HCT116 (cell line): Measurements from ENCODE around the gene GNMT. TPM values are rescaled to one million over a fixed set of nuclear protein-coding genes. Genes with fewer than 3 reads are reported as not detected.

ENCODE experiments used
- ATAC-seq: fragments of 200-7000 bp; cut with Tn5 transposase; 2 replicates; pipeline ENCODE4 v1.9.1; 2020; ENCODE audit warnings: mild to moderate bottlenecking, moderate library complexity
- BruUV-seq: library from RNA; stranded (reverse); fragments of 400-500 nt; replicated peaks from 2 replicates; lab custom pipeline; 2021; lab: Mats Ljungman, UMichigan
- CTCF ChIA-PET: fragments of 300-600 bp; sonication (Branson Sonifier 250); formaldehyde crosslinking; loops from one replicate; lab custom pipeline; 2021; ENCODE audit warnings: antibody characterized with exemption; lab: Charles Lee
- POLR2A ChIA-PET: fragments of 300-600, 350-600 bp; sonication (Branson Sonifier 250); formaldehyde crosslinking; loops from one replicate; lab custom pipeline; 2021; ENCODE audit warnings: antibody characterized with exemption; lab: Charles Lee
- RAD21 ChIA-PET, 2 experiments: fragments of 300-600 bp; sonication (Branson Sonifier 250); formaldehyde crosslinking; loops; one replicate each; lab custom pipeline; 2023; ENCODE audit warnings: low total read pairs in 2 of 2; ENCODE audit not compliant: uncharacterized antibody in 2 of 2, unreplicated experiment in 2 of 2, low non-redundant PET in 1 of 2; lab: Charles Lee
- DNase-seq: peaks from one replicate; pipeline ENCODE4 v3.0.0-alpha.2; 2010; ENCODE audit warnings: low read depth, low spot score
- H2AFZ ChIP-seq: fragments of 200-600 bp; shearing (Covaris generic), sonication (generic); 2 replicates; pipeline ENCODE4 v1.6.1; 2017; ENCODE audit warnings: low read depth, mixed run types, mixed read lengths, antibody characterized with exemption, low read length; ENCODE audit not compliant: poor library complexity, severe bottlenecking
- H3K27ac ChIP-seq: 2 replicates; pipeline ENCODE4 v1.5.1; 2012; ENCODE audit warnings: low read depth, low read length
- H3K27me3 ChIP-seq: fragments of 200-600 bp; sonication (generic); 2 replicates; pipeline ENCODE4 v1.6.1; 2016; ENCODE audit warnings: mixed run types, low read length, mixed read lengths; ENCODE audit not compliant: insufficient read depth
- H3K36me3 ChIP-seq, 2 experiments: fragments of 200-500 bp in 1 of 2; fragments of 200-600 bp in 1 of 2; sonication (Bioruptor generic) in 1 of 2; sonication (generic) in 1 of 2; 2 replicates each; pipeline versions ENCODE4 v1.5.1 to v1.6.1; 2014 to 2016; ENCODE audit warnings: low read length in 2 of 2, inconsistent platforms in 1 of 2, mixed read lengths in 1 of 2, mixed run types in 1 of 2; ENCODE audit not compliant: insufficient read depth in 2 of 2, control insufficient read depth in 1 of 2
- H3K4me1 ChIP-seq, 2 experiments: fragments of 200-600 bp in 1 of 2; sonication (generic) in 1 of 2; 2 replicates each; pipeline versions ENCODE4 v1.5.1 to v1.6.1; 2012 to 2017; ENCODE audit warnings: low read length in 2 of 2, inconsistent platforms in 1 of 2, mild to moderate bottlenecking in 1 of 2, mixed read lengths in 1 of 2, mixed run types in 1 of 2, moderate library complexity in 1 of 2; ENCODE audit not compliant: insufficient read depth in 2 of 2, control insufficient read depth in 1 of 2
- H3K4me2 ChIP-seq: fragments of 200-600 bp; sonication (generic); 2 replicates; pipeline ENCODE4 v1.6.1; 2017; ENCODE audit warnings: mixed run types, low read length, mixed read lengths
- H3K4me3 ChIP-seq, 2 experiments: fragments of 200-600 bp in 1 of 2; sonication (generic) in 1 of 2; replicated peaks in 1 of 2; 2 replicates each; pipeline ENCODE4 v1.5.1; 2011 to 2016; ENCODE audit warnings: low read length in 2 of 2, control low read depth in 1 of 2, low read depth in 1 of 2, mild to moderate bottlenecking in 1 of 2, mixed read lengths in 1 of 2, mixed run types in 1 of 2
- H3K79me2 ChIP-seq: fragments of 200-600 bp; sonication (generic); 2 replicates; pipeline ENCODE4 v1.6.1; 2017; ENCODE audit warnings: mild to moderate bottlenecking, mixed run types, low read length, moderate library complexity, mixed read lengths; ENCODE audit not compliant: insufficient read depth
- H3K9ac ChIP-seq: fragments of 200-600 bp; sonication (generic); 2 replicates; pipeline ENCODE4 v1.6.1; 2016; ENCODE audit warnings: low read length, mixed read lengths
- H3K9me2 ChIP-seq: fragments of 200-600 bp; sonication (generic), shearing (Covaris generic); 2 replicates; pipeline ENCODE4 v1.6.1; 2017; ENCODE audit warnings: mixed run types, mild to moderate bottlenecking, moderate library complexity; ENCODE audit not compliant: insufficient read depth
- H3K9me3 ChIP-seq, 2 experiments: fragments of 200-500 bp in 1 of 2; fragments of 200-600 bp in 1 of 2; sonication (Bioruptor generic) in 1 of 2; sonication (generic) in 1 of 2; 2 replicates each; pipeline ENCODE4 v1.6.1; 2014 to 2017; ENCODE audit warnings: low read length in 2 of 2, mixed read lengths in 2 of 2, inconsistent platforms in 1 of 2, low read depth in 1 of 2, mild to moderate bottlenecking in 1 of 2, mixed run types in 1 of 2, moderate library complexity in 1 of 2; ENCODE audit not compliant: control insufficient read depth in 1 of 2, insufficient read depth in 1 of 2
- H4K20me1 ChIP-seq: fragments of 200-600 bp; sonication (generic), shearing (Covaris generic); 2 replicates; pipeline ENCODE4 v1.6.1; 2017; ENCODE audit warnings: mixed run types, mild to moderate bottlenecking, moderate library complexity; ENCODE audit not compliant: insufficient read depth
- ATF3 ChIP-seq: IDR thresholded peaks from 2 replicates; pipeline ENCODE4 v1.6.1; 2012
- CBX3 ChIP-seq: IDR thresholded peaks from 2 replicates; pipeline ENCODE4 v1.6.1; 2012; ENCODE audit warnings: low read depth
- CEBPB ChIP-seq: IDR thresholded peaks from 2 replicates; pipeline ENCODE4 v1.6.1; 2012; ENCODE audit warnings: low read depth
- CTCF ChIP-seq, 3 experiments: fragments of 200-600 bp in 1 of 3; sonication (generic) in 1 of 3; IDR thresholded peaks in 2 of 3; conservative IDR thresholded peaks in 1 of 3; 2 replicates each; pipeline ENCODE4 v1.5.1; 2012 to 2017; ENCODE audit warnings: low read depth in 2 of 3, low read length in 2 of 3, antibody characterized with exemption in 1 of 3, borderline replicate concordance in 1 of 3, control low read depth in 1 of 3, mild to moderate bottlenecking in 1 of 3, mixed read lengths in 1 of 3, mixed run types in 1 of 3, moderate library complexity in 1 of 3; ENCODE audit not compliant: insufficient read depth in 1 of 3
- EGR1 ChIP-seq: IDR thresholded peaks from 2 replicates; pipeline ENCODE4 v1.6.1; 2012; ENCODE audit warnings: low read depth
- EZH2 ChIP-seq: fragments of 200-600 bp; sonication (generic); IDR thresholded peaks from 2 replicates; pipeline ENCODE4 v1.6.1; 2017; ENCODE audit warnings: antibody characterized with exemption, mixed run types
- FOSL1 ChIP-seq: IDR thresholded peaks from 2 replicates; pipeline ENCODE4 v1.6.1; 2012; ENCODE audit warnings: low read depth
- JUND ChIP-seq: IDR thresholded peaks from 2 replicates; pipeline ENCODE4 v1.6.1; 2012
- POLR2A ChIP-seq: IDR thresholded peaks from 2 replicates; pipeline ENCODE4 v1.7.0; 2011; ENCODE audit warnings: borderline replicate concordance; ENCODE audit not compliant: insufficient read depth, insufficient read length; ENCODE audit errors: extremely low read depth
- POLR2AphosphoS5 ChIP-seq: IDR thresholded peaks from 2 replicates; pipeline ENCODE4 v1.6.1; 2011; ENCODE audit warnings: mild to moderate bottlenecking, low read depth, low read length, moderate library complexity
- RAD21 ChIP-seq: IDR thresholded peaks from 2 replicates; pipeline ENCODE4 v1.6.1; 2012; ENCODE audit warnings: low read depth, mild to moderate bottlenecking
- REST ChIP-seq: IDR thresholded peaks from 2 replicates; pipeline ENCODE4 v1.6.1; 2012; ENCODE audit warnings: low read depth
- SIN3A ChIP-seq: IDR thresholded peaks from 2 replicates; pipeline ENCODE4 v1.6.1; 2012; ENCODE audit warnings: low read depth
- SP1 ChIP-seq: IDR thresholded peaks from 2 replicates; pipeline ENCODE4 v1.6.1; 2012; ENCODE audit warnings: low read depth
- SRF ChIP-seq: IDR thresholded peaks from 2 replicates; pipeline ENCODE4 v1.6.1; 2012; ENCODE audit warnings: low read depth
- TCF7L2 ChIP-seq: IDR thresholded peaks from 2 replicates; pipeline ENCODE4 v1.7.0; 2011; ENCODE audit warnings: borderline replicate concordance, inconsistent platforms; ENCODE audit not compliant: insufficient read depth, insufficient read length; ENCODE audit errors: extremely low read depth
- YY1 ChIP-seq: IDR thresholded peaks from 2 replicates; pipeline ENCODE4 v1.6.1; 2011; ENCODE audit warnings: low read length, low read depth, moderate library complexity, mild to moderate bottlenecking; ENCODE audit not compliant: insufficient replicate concordance; ENCODE audit errors: extremely low read depth
- ZBTB33 ChIP-seq: IDR thresholded peaks from 2 replicates; pipeline ENCODE4 v1.6.1; 2011; ENCODE audit warnings: mild to moderate bottlenecking, low read length, moderate library complexity; ENCODE audit not compliant: insufficient replicate concordance; ENCODE audit errors: extremely low read depth
- ZFX ChIP-seq: fragments of 450-650 bp; IDR thresholded peaks from 2 replicates; pipeline ENCODE4 v1.6.1; 2017
- ZNF274 ChIP-seq: fragments of 200-500 bp; sonication (Bioruptor generic); IDR thresholded peaks from 2 replicates; pipeline ENCODE4 v1.6.1; 2014; ENCODE audit warnings: mild to moderate bottlenecking, low read depth, low read length, inconsistent platforms
- intact Hi-C: fragments of 100-400 bp; cut with micrococcal nuclease; formaldehyde crosslinking; loops from 2 replicates; pipeline ENCODE4 v1.10.0; 2022
- total RNA-seq: library from RNA; stranded (reverse); gene quantifications from one replicate; pipeline ENCODE4 v1.2.1, GENCODE V29; 2021; ENCODE audit not compliant: unreplicated experiment

GNMT gene
- total RNA-seq, 1 experiment from 2014 or later: 0.57 TPM

- no TSS peak for BruUV-seq
- intact Hi-C loops: no loop called here
These were observed 41.3 kb downstream of the GNMT start for GRCh38 chr6:43001843-43002242.

More at GRCh38 chr6:43001843-43002242, 41.3 kb downstream of the GNMT start:
- H3K9me2 ChIP-seq: no peaks in the 10 kb centered on the region
- no peaks in the 10 kb centered on the region for H4K20me1 ChIP-seq
- no peak overlapping the region for H2AFZ ChIP-seq
- H3K4me2 ChIP-seq: no peak overlapping the region
- 0 out of 2 replicates have a peak, but pooled peaks cover 2% of the 10 kb centered on the region for H3K79me2 ChIP-seq
- ChIA-PET POLR2A (no interaction called here), CTCF (no interaction called here), RAD21 (no interaction called here)
- no peaks in the 10 kb centered on the region for H3K4me1 ChIP-seq
- no peaks in the 10 kb centered on the region for H3K27me3 ChIP-seq
- no peak overlapping the region for H3K4me3 ChIP-seq
- no peak overlapping the region for H3K27ac ChIP-seq
- peaks cover 0 to 3% of the 10 kb centered on the region in 2 experiments; a peak in 1 of 4 replicates for H3K36me3 ChIP-seq
- H3K9me3 ChIP-seq: no peaks in the 10 kb centered on the region
- TF ChIP-seq POLR2AphosphoS5 (no peak), ZBTB33 (no peak), JUND (no peak), FOSL1 (no peak), ZFX (no peak), SRF (no peak), CBX3 (no peak), SP1 (no peak), TCF7L2 (no peak), REST (no peak), SIN3A (no peak), CTCF (IDR thresholded peaks at IDR 0.05 in 2 of 3, conservative IDR thresholded peaks at IDR 0.05 in 1 of 3; ENCODE audit: borderline replicate concordance in 1 of 3, insufficient read depth in 1 of 3, low read depth in 2 of 3, low read length in 2 of 3) (no peak), RAD21 (no peak), EZH2 (no peak), EGR1 (no peak), ATF3 (no peak), POLR2A (no peak), ZNF274 (no peak), CEBPB (no peak), YY1 (no peak)
- DNase-seq: no peak
- no peak for ATAC-seq
- H3K9ac ChIP-seq: no peak overlapping the region
